ENCODE data around the gene OVCA2. TPM values are rescaled to one million over a fixed set of nuclear protein-coding genes. Genes with fewer than 3 reads are reported as not detected.

OVCA2 gene
- total RNA-seq, 1 experiment from 2014 or later, result 33.5 TPM

GRCh38 chr17:2033153-2033552 is 8.7 kb upstream of the OVCA2 start:
- no peak overlapping the region for H3K27ac Mint-ChIP-seq (ENCODE audit: low read depth, unreplicated experiment)
- no peaks in the 10 kb centered on the region for H3K4me1 Mint-ChIP-seq (ENCODE audit: insufficient read depth, unreplicated experiment)
- POLR2A ChIA-PET, result interaction anchor here (0.5 to 2.4 kb wide), 2 partner anchors 8 to 66 kb away, joined by 3 to 10 read pairs; partner anchors contain the start of gene OVCA2
- no peaks in the 10 kb centered on the region for H3K9me3 Mint-ChIP-seq (ENCODE audit: unreplicated experiment)
- TF ChIP-seq, protein P1, sequence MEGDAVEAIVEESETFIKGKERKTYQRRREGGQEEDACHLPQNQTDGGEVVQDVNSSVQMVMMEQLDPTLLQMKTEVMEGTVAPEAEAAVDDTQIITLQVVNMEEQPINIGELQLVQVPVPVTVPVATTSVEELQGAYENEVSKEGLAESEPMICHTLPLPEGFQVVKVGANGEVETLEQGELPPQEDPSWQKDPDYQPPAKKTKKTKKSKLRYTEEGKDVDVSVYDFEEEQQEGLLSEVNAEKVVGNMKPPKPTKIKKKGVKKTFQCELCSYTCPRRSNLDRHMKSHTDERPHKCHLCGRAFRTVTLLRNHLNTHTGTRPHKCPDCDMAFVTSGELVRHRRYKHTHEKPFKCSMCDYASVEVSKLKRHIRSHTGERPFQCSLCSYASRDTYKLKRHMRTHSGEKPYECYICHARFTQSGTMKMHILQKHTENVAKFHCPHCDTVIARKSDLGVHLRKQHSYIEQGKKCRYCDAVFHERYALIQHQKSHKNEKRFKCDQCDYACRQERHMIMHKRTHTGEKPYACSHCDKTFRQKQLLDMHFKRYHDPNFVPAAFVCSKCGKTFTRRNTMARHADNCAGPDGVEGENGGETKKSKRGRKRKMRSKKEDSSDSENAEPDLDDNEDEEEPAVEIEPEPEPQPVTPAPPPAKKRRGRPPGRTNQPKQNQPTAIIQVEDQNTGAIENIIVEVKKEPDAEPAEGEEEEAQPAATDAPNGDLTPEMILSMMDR (IDR thresholded peaks at IDR 0.05; ENCODE audit: unreplicated experiment), result no peak
- intact Hi-C loops (cut with micrococcal nuclease), result no loop called here
- no TSS peak for BruUV-seq (replicated peaks)
- H3K4me3 Mint-ChIP-seq (ENCODE audit: unreplicated experiment), result no peak overlapping the region
- no peaks in the 10 kb centered on the region for H3K27me3 Mint-ChIP-seq (ENCODE audit: insufficient read depth, unreplicated experiment)
- no peak for DNase-seq (ENCODE audit: unreplicated experiment)
- CTCF ChIA-PET, result interaction anchor here (0.5 to 2.3 kb wide), 3 partner anchors 122 to 124 kb away, joined by 4 to 10 read pairs (median 6); no protein-coding TSS in a partner anchor
- peaks cover 22% of the 10 kb centered on the region for H3K36me3 Mint-ChIP-seq (ENCODE audit: insufficient read depth, unreplicated experiment)

- DNase-seq (ENCODE audit: unreplicated experiment), result no peak
- peaks cover 23% of the 10 kb centered on the region for H3K36me3 Mint-ChIP-seq (ENCODE audit: insufficient read depth, unreplicated experiment)
- BruUV-seq (replicated peaks), result no TSS peak
- no peaks in the 10 kb centered on the region for H3K4me1 Mint-ChIP-seq (ENCODE audit: insufficient read depth, unreplicated experiment)
- intact Hi-C loops (cut with micrococcal nuclease), result no loop called here
- no peak overlapping the region for H3K4me3 Mint-ChIP-seq (ENCODE audit: unreplicated experiment)
- no peak overlapping the region for H3K27ac Mint-ChIP-seq (ENCODE audit: low read depth, unreplicated experiment)
- no peaks in the 10 kb centered on the region for H3K9me3 Mint-ChIP-seq (ENCODE audit: unreplicated experiment)
- no peaks in the 10 kb centered on the region for H3K27me3 Mint-ChIP-seq (ENCODE audit: insufficient read depth, unreplicated experiment)
- CTCF ChIA-PET, result interaction anchor here (1.6 kb wide), 1 partner anchor 125 kb away, joined by 6 read pairs; no protein-coding TSS in a partner anchor
- POLR2A ChIA-PET, result interaction anchor here (0.6 to 1.0 kb wide), 2 partner anchors 10 to 73 kb away, joined by 3 read pairs; no protein-coding TSS in a partner anchor
- TF ChIP-seq, protein P1 (IDR thresholded peaks at IDR 0.05; ENCODE audit: unreplicated experiment), result no peak
Measured at GRCh38 chr17:2034157-2034556, 7.7 kb upstream of the OVCA2 start.

DNA sequence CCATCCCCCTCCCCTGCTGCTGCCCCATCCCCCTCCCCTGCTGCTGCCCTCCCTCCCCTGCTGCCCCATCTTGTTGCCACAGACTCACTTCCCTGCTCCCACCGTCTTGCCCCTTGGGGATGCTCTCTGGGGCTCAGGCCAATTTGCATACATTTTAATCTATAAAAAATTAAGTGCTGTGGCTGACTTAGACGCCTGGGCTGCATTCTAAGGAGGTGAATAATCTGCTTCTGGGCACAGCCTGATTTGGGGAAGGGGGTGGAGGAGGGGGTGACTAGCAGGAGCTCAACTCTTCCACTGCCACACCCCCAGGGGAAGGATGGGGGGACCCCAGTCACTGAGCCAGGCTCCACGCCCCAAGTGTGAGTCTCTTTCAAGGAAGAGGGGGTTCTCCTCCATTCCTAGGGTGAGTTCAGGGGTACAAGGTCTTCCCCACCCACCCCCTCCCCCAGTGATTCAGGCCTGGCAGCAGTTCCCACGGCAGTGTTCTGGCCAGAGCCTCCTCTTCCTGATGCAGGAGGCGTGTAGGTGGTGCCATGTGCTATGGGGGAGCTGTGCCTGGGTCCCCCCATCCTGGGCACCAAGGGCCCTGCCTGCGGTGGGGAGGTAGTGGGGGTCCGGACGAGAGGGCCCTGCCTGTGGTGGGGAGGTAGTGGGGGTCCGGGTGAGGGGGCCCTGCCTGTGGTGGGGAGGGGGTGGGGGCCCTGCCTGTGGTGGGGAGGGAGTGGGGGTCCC is 6.8 kb upstream of the OVCA2 start:
- TF ChIP-seq, protein P1 (IDR thresholded peaks at IDR 0.05; ENCODE audit: unreplicated experiment), result no peak
- POLR2A ChIA-PET, result interaction anchor here (1.0 kb wide), 1 partner anchor 11 kb away, joined by 3 read pairs; no protein-coding TSS in a partner anchor
- intact Hi-C loops (cut with micrococcal nuclease), result no loop called here
- Mint-ChIP-seq H3K4me3 (ENCODE audit: unreplicated experiment) (no peak overlapping the region), H3K27me3 (ENCODE audit: insufficient read depth, unreplicated experiment) (no peaks in the 10 kb centered on the region), H3K9me3 (ENCODE audit: unreplicated experiment) (no peaks in the 10 kb centered on the region), H3K36me3 (ENCODE audit: insufficient read depth, unreplicated experiment) (peaks cover 28% of the 10 kb centered on the region), H3K27ac (ENCODE audit: low read depth, unreplicated experiment) (no peak overlapping the region), H3K4me1 (ENCODE audit: insufficient read depth, unreplicated experiment) (no peaks in the 10 kb centered on the region)
- DNase-seq (ENCODE audit: unreplicated experiment), result no peak
- no TSS peak for BruUV-seq (replicated peaks)
- CTCF ChIA-PET, result interaction anchor here (1.6 kb wide), 1 partner anchor 126 kb away, joined by 6 read pairs; no protein-coding TSS in a partner anchor

DNA sequence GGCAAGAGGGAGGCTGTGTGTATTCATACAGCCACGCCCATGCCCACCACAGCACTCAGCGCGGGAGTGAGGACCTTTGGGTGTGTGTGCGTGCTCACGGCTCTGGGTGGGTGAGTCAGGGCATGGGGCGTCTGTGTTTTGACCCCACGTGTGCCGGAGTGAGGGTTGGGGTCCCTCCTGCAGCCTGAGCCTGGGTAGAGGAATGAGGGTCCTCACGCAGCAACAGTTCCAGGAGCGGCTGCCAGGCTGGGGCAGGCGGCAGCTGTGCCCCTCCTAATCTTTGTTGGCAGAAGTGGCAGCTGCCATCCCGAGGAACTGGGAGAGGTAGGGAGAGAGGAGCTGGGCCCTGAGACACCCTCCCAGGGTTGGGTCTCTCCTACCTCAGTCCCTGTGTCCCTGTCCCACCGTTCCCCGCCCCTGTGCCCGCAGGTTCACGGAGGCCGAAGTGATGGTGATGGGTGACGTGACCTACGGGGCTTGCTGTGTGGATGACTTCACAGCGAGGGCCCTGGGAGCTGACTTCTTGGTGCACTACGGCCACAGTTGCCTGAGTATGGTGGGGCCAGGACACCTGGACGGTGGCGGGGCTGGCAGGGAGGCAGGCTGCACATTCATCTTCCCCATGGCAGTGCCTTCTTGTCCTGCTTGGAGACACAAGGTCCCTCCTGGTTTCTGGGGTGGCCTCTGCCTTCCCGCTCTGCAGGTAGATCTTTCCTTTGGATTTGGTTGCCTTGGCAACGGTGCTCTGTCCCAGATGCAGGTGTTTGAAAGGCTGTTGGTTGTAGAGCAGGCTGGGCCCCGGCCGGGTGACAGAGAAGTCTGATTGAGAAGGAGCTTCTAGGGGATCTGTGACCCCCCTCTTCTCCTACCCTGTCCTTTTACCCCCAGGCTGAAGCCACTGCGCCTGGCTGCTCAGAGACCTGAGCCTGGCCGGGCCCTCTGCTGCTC is 6.0 kb upstream of the OVCA2 start:
- Mint-ChIP-seq H3K4me1 (ENCODE audit: insufficient read depth, unreplicated experiment) (no peaks in the 10 kb centered on the region), H3K36me3 (ENCODE audit: insufficient read depth, unreplicated experiment) (peaks cover 28% of the 10 kb centered on the region), H3K27ac (ENCODE audit: low read depth, unreplicated experiment) (no peak overlapping the region), H3K27me3 (ENCODE audit: insufficient read depth, unreplicated experiment) (no peaks in the 10 kb centered on the region), H3K4me3 (ENCODE audit: unreplicated experiment) (no peak overlapping the region), H3K9me3 (ENCODE audit: unreplicated experiment) (no peaks in the 10 kb centered on the region)
- DNase-seq (ENCODE audit: unreplicated experiment), result no peak
- POLR2A ChIA-PET, result no interaction called here
- intact Hi-C loops (cut with micrococcal nuclease), result no loop called here
- TF ChIP-seq, protein P1 (IDR thresholded peaks at IDR 0.05; ENCODE audit: unreplicated experiment), result no peak
- no TSS peak for BruUV-seq (replicated peaks)
- CTCF ChIA-PET, result no interaction called here
